ENCODE data around the gene TTLL6. TPM values are rescaled to one million over a fixed set of nuclear protein-coding genes. Genes with fewer than 3 reads are reported as not detected.
"Not testable (repeated sequence)": the region's sequence is repeated elsewhere in the genome, so short reads cannot be mapped to it uniquely, and the experiment has no call there.

The TTLL6 gene
- total and polyA plus RNA-seq, 4 donors: 0.13 to 0.21 TPM; not detected in 2

GRCh38 chr17:48800626-48801217 is 16.3 kb downstream of the TTLL6 start:
- intact Hi-C loops (cut with DNase I): no loop called here
- 59 to 62% methylated on average over 5 of the region's 5 CpGs for WGBS, 2 donors
- no peak overlapping the region for H3K4me3 ChIP-seq (ENCODE audit: low read length in 2 of 2)
- no peaks in the 10 kb centered on the region for H3K36me3 ChIP-seq (ENCODE audit: control insufficient read depth in 1 of 2, insufficient read depth in 2 of 2, low read length in 1 of 2)
- ATAC-seq (ENCODE audit: low FRiP score) (no peak), DNase-seq (peak in 1 of 2 donors; percentile 12)
- no peaks in the 10 kb centered on the region for H3K27me3 ChIP-seq (ENCODE audit: control insufficient read depth in 1 of 2, insufficient read depth in 2 of 2, low read length in 1 of 2)
- H3K9me3 ChIP-seq (ENCODE audit: control insufficient read depth, low read length): no peaks in the 10 kb centered on the region
- no peak overlapping the region for H3K27ac ChIP-seq (ENCODE audit: low read depth in 1 of 2, low read length in 2 of 2)
- H3K4me1 ChIP-seq (ENCODE audit: control insufficient read depth in 1 of 2, insufficient read depth in 2 of 2, low read length in 2 of 2): no peaks in the 10 kb centered on the region

GRCh38 chr17:48799069-48799723 is 17.8 kb downstream of the TTLL6 start:
- intact Hi-C loops (cut with DNase I): no loop called here
- Histone ChIP-seq H3K36me3 (ENCODE audit: control insufficient read depth in 1 of 2, insufficient read depth in 2 of 2, low read length in 1 of 2) (no peaks in the 10 kb centered on the region), H3K27ac (ENCODE audit: low read depth in 1 of 2, low read length in 2 of 2) (no peak overlapping the region), H3K4me1 (ENCODE audit: control insufficient read depth in 1 of 2, insufficient read depth in 2 of 2, low read length in 2 of 2) (no peaks in the 10 kb centered on the region), H3K27me3 (ENCODE audit: control insufficient read depth in 1 of 2, insufficient read depth in 2 of 2, low read length in 1 of 2) (no peaks in the 10 kb centered on the region), H3K4me3 (ENCODE audit: low read length in 2 of 2) (no peak overlapping the region), H3K9me3 (ENCODE audit: control insufficient read depth, low read length) (no peaks in the 10 kb centered on the region)
- 70 to 73% methylated on average over 11 of the region's 11 CpGs for WGBS, 2 donors
- DNase-seq: peak in 1 of 2 donors; percentile 33
- ATAC-seq (ENCODE audit: low FRiP score): no peak

GRCh38 chr17:48796163-48796522 is 20.9 kb downstream of the TTLL6 start:
- intact Hi-C loops (cut with DNase I); H3K4me1 ChIP-seq (ENCODE audit: control insufficient read depth in 1 of 2, insufficient read depth in 2 of 2, low read length in 2 of 2); H3K27me3 ChIP-seq (ENCODE audit: control insufficient read depth in 1 of 2, insufficient read depth in 2 of 2, low read length in 1 of 2); ATAC-seq (ENCODE audit: low FRiP score); H3K36me3 ChIP-seq (ENCODE audit: control insufficient read depth in 1 of 2, insufficient read depth in 2 of 2, low read length in 1 of 2); H3K9me3 ChIP-seq (ENCODE audit: control insufficient read depth, low read length); H3K27ac ChIP-seq (ENCODE audit: low read depth in 1 of 2, low read length in 2 of 2); H3K4me3 ChIP-seq (ENCODE audit: low read length in 2 of 2): not testable (repeated sequence)
- DNase-seq: peak in 1 of 2 donors; percentile 25
- 59 to 68% methylated on average over 6 of the region's 6 CpGs for WGBS, 2 donors

GRCh38 chr17:48795444-48796162 is 21.4 kb downstream of the TTLL6 start:
- Histone ChIP-seq H3K27ac (ENCODE audit: low read depth in 1 of 2, low read length in 2 of 2) (no peak overlapping the region), H3K27me3 (ENCODE audit: control insufficient read depth in 1 of 2, insufficient read depth in 2 of 2, low read length in 1 of 2) (no peaks in the 10 kb centered on the region), H3K9me3 (ENCODE audit: control insufficient read depth, low read length) (no peaks in the 10 kb centered on the region), H3K4me3 (ENCODE audit: low read length in 2 of 2) (no peak overlapping the region), H3K4me1 (ENCODE audit: control insufficient read depth in 1 of 2, insufficient read depth in 2 of 2, low read length in 2 of 2) (no peaks in the 10 kb centered on the region), H3K36me3 (ENCODE audit: control insufficient read depth in 1 of 2, insufficient read depth in 2 of 2, low read length in 1 of 2) (no peaks in the 10 kb centered on the region)
- WGBS, 2 donors: 59 to 60% methylated on average over 10 of the region's 10 CpGs
- intact Hi-C loops (cut with DNase I): no loop called here
- DNase-seq (peak in 1 of 2 donors; percentile 17), ATAC-seq (ENCODE audit: low FRiP score) (no peak)

- no peaks in the 10 kb centered on the region for H3K27me3 ChIP-seq (ENCODE audit: control insufficient read depth in 1 of 2, insufficient read depth in 2 of 2, low read length in 1 of 2)
- 44 to 49% methylated on average over 3 of the region's 3 CpGs for WGBS, 2 donors
- ATAC-seq (ENCODE audit: low FRiP score): no peak
Observed at GRCh38 chr17:48792033-48792798, 24.8 kb downstream of the TTLL6 start.

GRCh38 chr17:48791128-48792032 is 25.6 kb downstream of the TTLL6 start:
- DNase-seq (peak; percentile 77 to 82), ATAC-seq (ENCODE audit: low FRiP score) (peak; percentile 70)
- Histone ChIP-seq H3K27me3 (ENCODE audit: control insufficient read depth in 1 of 2, insufficient read depth in 2 of 2, low read length in 1 of 2) (no peaks in the 10 kb centered on the region), H3K4me1 (ENCODE audit: control insufficient read depth in 1 of 2, insufficient read depth in 2 of 2, low read length in 2 of 2) (no peaks in the 10 kb centered on the region), H3K4me3 (ENCODE audit: low read length in 2 of 2) (no peak overlapping the region), H3K9me3 (ENCODE audit: control insufficient read depth, low read length) (no peaks in the 10 kb centered on the region), H3K27ac (ENCODE audit: low read depth in 1 of 2, low read length in 2 of 2) (no peak overlapping the region), H3K36me3 (ENCODE audit: control insufficient read depth in 1 of 2, insufficient read depth in 2 of 2, low read length in 1 of 2) (no peaks in the 10 kb centered on the region)
- intact Hi-C loops (cut with DNase I): loop anchor here (1.0 to 5.0 kb wide), 3 partner anchors 64 to 113 kb away; partner anchors contain the start of gene HOXB13 (in 2 of the 2)
- WGBS, 2 donors: 43% methylated on average over 14 of the region's 14 CpGs

More at GRCh38 chr17:48792033-48792798, 24.8 kb downstream of the TTLL6 start:
- no peak overlapping the region for H3K4me3 ChIP-seq (ENCODE audit: low read length in 2 of 2)
- no peaks in the 10 kb centered on the region for H3K4me1 ChIP-seq (ENCODE audit: control insufficient read depth in 1 of 2, insufficient read depth in 2 of 2, low read length in 2 of 2)
- DNase-seq: peak in 1 of 2 donors; percentile 9
- intact Hi-C loops (cut with DNase I): loop anchor here (5.0 kb wide), 2 partner anchors 65 to 110 kb away; partner anchors contain the start of gene HOXB13 (in 2 of the 2)
- H3K9me3 ChIP-seq (ENCODE audit: control insufficient read depth, low read length): no peaks in the 10 kb centered on the region
- H3K27ac ChIP-seq (ENCODE audit: low read depth in 1 of 2, low read length in 2 of 2): no peak overlapping the region
- no peaks in the 10 kb centered on the region for H3K36me3 ChIP-seq (ENCODE audit: control insufficient read depth in 1 of 2, insufficient read depth in 2 of 2, low read length in 1 of 2)

- Histone ChIP-seq H3K27ac (ENCODE audit: low read depth in 1 of 2, low read length in 2 of 2) (no peak overlapping the region), H3K36me3 (ENCODE audit: control insufficient read depth in 1 of 2, insufficient read depth in 2 of 2, low read length in 1 of 2) (no peaks in the 10 kb centered on the region), H3K4me3 (ENCODE audit: low read length in 2 of 2) (no peak overlapping the region), H3K9me3 (ENCODE audit: control insufficient read depth, low read length) (no peaks in the 10 kb centered on the region), H3K27me3 (ENCODE audit: control insufficient read depth in 1 of 2, insufficient read depth in 2 of 2, low read length in 1 of 2) (no peaks in the 10 kb centered on the region), H3K4me1 (ENCODE audit: control insufficient read depth in 1 of 2, insufficient read depth in 2 of 2, low read length in 2 of 2) (no peaks in the 10 kb centered on the region)
- intact Hi-C loops (cut with DNase I): loop anchor here (1.0 to 5.0 kb wide), 3 partner anchors 63 to 112 kb away; partner anchors contain the start of gene HOXB13 (in 2 of the 2)
- 31 to 33% methylated on average over 9 of the region's 9 CpGs for WGBS, 2 donors
- ATAC-seq (ENCODE audit: low FRiP score): no peak
- no peak for DNase-seq
Observed at GRCh38 chr17:48790607-48791127, 26.4 kb downstream of the TTLL6 start.

All from aorta (tissue), 5 donors.